Pulmonary artery endothelial cell (primary cell): ENCODE measurements around the gene MINPP1. TPM values are rescaled to one million over a fixed set of nuclear protein-coding genes. Genes with fewer than 3 reads are reported as not detected.
"Not testable (repeated sequence)": the region's sequence is repeated elsewhere in the genome, so short reads cannot be mapped to it uniquely, and the experiment has no call there.

ENCODE experiments used
- DNase-seq: peaks from one replicate; pipeline ENCODE4 v3.0.0-alpha.2; 2011; ENCODE audit warnings: low read depth, low spot score
- total RNA-seq: library from RNA; depleted of rRNA; stranded (reverse); fragments of >200 nt; gene quantifications from 2 replicates; pipeline ENCODE4 v1.2.3, GENCODE V29; 2014

The MINPP1 gene
- total RNA-seq, 1 donor from 2014 or later, result 26.3 TPM

DNA sequence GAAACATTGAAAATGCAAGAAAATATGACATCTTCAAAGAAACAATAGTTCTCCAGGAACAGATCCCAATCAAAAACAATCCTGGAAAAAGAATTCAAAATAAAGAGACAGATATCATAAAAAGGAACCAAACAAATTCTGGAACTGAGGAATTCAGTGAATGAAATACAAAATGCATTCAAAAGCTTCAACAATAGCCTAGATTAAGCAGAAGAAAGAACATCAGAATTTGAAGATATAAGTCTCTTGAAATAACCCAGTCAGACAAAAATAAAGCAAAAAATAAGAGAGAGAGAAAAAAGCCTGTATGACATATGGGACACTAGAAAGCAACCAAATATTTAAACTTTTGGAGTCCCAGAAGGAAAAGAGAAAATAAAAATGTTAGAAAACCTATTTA, 60.3 kb downstream of the MINPP1 start:
- no peak for DNase-seq

GRCh38 chr10:87575851-87576250, 71.2 kb downstream of the MINPP1 start:
- DNase-seq, result no peak

DNA sequence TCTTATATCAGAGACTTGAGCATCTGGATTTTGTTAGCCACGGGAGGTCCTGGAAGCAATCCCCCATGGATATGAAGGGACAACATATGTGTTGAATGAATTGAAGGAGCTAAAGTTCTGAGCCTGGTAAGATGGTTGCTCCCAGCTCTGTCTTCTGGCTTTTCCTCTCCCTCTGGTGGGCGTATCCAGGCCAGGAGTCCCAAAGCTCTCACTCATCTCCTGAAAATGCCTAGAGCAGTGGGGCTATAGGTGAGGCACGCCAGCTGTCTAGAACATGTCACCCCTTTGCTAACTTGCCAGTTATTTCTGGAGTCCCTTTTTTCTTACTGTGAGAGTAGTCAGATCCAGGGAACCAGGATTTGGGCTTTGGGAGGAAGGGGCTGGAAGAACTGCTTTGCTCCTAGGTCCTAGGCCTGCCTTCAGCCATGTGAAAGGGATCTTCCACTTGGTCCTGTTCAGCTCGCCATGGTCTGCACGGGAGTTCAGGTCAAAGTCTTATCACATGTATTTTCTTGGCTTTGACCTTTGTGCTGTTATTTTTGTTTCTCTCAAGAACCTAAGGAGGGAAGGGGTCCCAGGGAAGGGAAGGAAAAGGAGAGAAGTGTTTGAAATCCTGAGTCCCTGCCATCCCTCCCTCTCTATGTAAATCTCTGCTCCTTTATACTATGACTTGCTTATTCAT, 73.6 kb downstream of the MINPP1 start:
- DNase-seq, result no peak

- DNase-seq, result no peak
These were observed 74.2 kb downstream of the MINPP1 start for GRCh38 chr10:87578842-87579401.

DNA sequence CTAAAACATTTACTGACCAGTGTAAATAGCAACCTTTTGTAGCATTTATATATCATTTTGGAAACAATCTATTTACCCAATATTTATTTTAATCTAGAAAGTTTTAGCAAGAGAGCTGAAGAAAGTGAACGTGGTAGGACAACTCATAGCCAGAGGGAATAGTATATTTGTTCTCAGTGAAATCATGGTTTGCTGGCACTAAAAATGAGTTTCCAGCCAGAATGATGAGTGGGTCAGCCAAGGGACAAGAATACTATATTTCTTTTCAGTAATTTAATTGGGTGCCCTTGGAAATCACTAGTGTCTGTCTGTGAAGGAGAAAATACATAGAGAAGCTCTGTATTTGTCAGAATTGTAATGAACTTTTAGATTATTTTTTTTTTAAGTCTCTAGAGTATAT, 74.9 kb downstream of the MINPP1 start:
- DNase-seq, result no peak

DNA sequence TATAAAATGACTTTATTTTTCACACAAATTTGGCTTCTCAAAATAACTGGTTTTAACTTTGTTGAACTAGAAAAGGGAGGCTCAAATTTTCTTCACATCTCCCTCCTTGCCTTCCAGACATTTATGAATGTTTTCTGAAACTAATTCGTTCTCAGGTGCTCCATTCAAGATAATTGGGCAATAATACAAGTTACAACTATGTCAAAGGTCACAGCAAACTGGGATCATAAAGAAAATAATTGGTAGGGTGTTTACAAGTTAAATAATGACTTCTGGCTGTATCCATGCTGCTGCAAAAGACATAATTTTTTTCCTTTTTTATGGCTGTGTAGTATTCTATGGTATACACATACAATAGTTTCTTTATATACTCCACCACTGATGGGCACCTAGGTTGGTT, 75.3 kb downstream of the MINPP1 start:
- DNase-seq, result no peak

GRCh38 chr10:87585565-87586514, 81.1 kb downstream of the MINPP1 start:
- DNase-seq, result peak; percentile 37

- no peak for DNase-seq
These were observed 85.0 kb downstream of the MINPP1 start for GRCh38 chr10:87589645-87590051.

- DNase-seq, result no peak
These were observed 86.3 kb downstream of the MINPP1 start for GRCh38 chr10:87590705-87591588.

GRCh38 chr10:87591589-87591886, 86.8 kb downstream of the MINPP1 start:
- DNase-seq, result no peak

DNA sequence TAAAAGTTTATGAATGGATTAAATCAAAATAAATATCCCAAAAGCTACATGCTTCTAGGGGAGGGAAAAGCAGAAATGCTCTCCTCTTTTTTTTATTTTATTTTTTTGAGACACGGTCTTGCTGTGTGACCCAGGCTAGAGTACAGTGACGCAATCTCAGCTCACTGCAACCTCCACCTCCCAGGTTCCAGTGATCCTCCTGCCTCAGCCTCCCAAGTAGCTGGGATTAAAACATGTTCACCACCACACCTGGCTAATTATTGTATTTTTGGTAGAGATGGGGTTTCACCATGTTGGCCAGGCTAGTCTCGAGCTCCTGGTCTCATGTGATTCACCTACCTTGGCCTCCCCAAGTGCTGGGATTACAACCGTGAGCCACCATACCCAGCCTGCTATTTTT, 88.2 kb downstream of the MINPP1 start:
- not testable (repeated sequence) for DNase-seq

DNA sequence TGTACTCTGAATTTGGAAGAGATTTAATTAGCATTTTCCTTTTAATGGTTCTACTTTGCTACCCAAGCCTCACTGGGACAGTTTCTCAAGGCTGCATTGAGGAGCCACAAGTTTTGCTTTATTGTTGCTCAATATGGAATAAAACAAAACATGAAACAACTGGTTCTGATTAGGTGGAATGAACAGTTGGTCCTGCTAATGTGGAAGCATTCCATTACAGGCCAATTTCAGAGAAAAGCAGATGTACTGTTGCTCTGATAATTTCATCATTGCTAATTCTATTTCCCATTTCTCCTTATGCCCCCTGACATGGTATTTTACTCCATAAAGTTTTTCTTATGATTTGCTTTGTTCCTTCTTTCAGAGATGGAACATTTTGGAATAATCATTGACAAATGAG, 89.0 kb downstream of the MINPP1 start:
- DNase-seq, result no peak

DNA sequence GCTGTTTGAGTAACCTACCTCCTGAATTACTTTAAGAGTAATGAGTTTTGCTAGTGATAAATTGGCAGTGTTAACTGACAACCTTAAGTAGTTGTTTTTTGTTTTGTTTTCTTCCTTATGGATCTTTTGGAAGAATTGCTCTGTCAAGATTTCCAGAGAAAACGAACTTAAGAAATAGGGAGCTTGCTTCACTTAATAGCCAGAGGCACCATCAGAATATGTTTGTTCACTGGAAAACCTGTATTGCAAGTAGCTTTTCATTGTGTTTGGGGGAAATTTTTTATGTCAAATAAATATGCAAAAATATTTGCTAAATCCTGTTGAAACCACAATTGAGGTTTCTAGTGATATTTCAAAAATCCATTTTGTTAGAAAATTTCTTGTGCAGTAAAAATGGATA, 89.5 kb downstream of the MINPP1 start:
- DNase-seq, result no peak

GRCh38 chr10:87594864-87595263, 90.2 kb downstream of the MINPP1 start:
- DNase-seq, result no peak

DNA sequence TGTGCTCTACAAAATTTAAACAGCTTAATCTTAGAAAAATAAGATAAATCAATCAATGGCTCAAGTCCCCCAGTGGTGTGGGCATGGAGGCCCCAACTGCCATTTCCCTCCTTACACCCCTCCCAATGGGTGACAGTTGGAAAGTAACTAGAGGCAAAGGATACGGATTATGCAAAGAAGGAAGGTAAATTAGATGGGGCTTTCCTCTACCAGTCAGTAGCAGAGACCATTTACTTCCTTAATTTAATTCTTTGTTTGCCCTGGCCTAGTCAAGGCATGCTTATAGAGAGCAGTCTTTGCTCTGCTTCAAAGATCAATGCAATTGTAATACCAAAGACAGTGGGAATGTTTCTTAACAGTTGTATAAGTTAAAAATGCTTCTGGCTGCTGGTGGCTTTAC, 91.7 kb downstream of the MINPP1 start:
- DNase-seq, result no peak

GRCh38 chr10:87598700-87599099, 94.0 kb downstream of the MINPP1 start:
- DNase-seq, result no peak

DNA sequence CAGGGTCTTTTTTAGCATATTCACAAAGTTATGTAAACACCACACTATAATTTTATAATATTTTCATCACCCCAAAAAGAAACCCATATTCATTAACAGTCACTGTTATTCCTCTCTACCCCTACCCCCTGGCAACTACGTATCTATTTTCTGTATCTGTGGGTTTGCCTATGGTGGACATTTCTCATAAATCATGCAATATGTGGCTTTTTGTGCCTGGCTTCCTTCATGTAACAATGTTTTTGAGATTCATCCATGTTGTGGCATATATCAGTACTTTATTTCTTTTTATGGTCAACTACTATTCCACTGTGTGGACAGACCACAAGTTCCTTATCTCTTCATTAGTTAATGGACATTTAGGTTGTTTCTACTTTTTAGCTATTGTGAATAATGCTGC, 95.9 kb downstream of the MINPP1 start:
- no peak for DNase-seq
